DLD1 (cell line): ENCODE measurements around the gene OR5H2.

Experiments
- in situ Hi-C: cut with HindIII; loops from 2 replicates; pipeline ENCODE4 v1.10.0; 2017; ENCODE audit warnings: low sequenced_read_pairs

The OR5H2 gene

DNA sequence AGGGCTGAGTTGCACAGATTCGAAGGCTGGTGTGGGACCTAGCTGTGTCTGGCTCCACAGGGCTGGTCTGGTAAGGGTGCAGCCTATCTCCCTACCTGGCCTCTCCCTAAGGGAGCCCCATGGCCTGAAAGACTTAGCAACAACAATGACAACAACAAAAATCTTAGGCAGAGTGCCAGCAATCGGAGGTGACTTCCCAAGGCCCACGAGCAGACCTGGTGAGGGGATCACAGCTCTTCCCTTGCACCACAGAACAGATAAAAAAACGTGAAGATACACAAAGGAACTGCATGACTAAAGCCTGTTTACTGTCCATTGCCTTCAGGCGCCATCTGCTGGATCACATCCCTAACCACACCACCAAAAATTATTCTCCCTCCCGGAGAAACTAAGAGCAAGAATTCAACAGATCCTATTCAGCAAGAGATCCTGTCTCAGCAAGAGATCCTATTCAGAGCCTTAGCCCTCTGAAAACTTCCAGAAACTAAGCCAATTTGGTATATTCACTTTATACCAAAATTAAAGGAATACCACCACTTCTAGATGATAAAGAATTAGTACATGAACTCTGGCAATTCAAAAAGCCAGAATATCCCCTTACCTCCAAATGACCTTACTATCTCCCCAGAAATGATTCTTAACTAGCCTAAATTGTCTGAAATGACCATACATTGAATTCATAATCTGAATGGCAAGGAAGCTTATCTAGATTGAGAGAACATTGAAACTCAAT lies 47.3 kb downstream of the OR5H2 start:
- in situ Hi-C loops, result no loop called here

DNA sequence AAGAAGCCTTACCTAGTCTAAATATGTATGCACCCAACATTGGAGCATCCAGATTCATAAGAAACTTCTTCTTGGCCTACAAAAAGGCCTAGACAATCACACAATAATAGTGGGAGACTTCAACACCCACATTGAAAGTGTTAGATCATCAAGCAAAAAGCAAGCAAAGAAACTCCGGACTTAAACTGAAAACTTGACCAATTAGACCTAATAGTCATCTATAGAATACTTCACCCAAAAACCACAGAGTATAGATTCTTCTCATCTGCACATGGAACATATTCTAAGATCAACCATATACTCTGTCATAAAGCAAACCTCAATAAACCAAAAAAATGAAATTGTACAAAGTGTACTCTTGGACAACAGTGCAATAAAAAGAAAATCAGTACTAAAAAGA lies 49.0 kb downstream of the OR5H2 start:
- in situ Hi-C loops, result no loop called here
